ENCODE data around the gene SLC25A25. TPM values are rescaled to one million over a fixed set of nuclear protein-coding genes. Genes with fewer than 3 reads are reported as not detected.

SLC25A25 gene
- total RNA-seq, 1 donor from 2014 or later: 8.5 TPM

GRCh38 chr9:128087262-128087661 is 19.2 kb downstream of the SLC25A25 start:
- no peaks in the 10 kb centered on the region for H3K9me3 Mint-ChIP-seq
- H3K27ac Mint-ChIP-seq: no peak overlapping the region
- Histone ChIP-seq H3K4me1 (peaks cover 4% of the 10 kb centered on the region), H3K79me2 (ENCODE audit: low read depth) (peaks cover 13% of the 10 kb centered on the region), H2AFZ (replicated peaks) (no peak overlapping the region), H3K9ac (no peak overlapping the region), H3K27ac (no peak overlapping the region), H3K36me3 (no peaks in the 10 kb centered on the region), H4K20me1 (ENCODE audit: low read depth) (peaks cover 11% of the 10 kb centered on the region), H3F3A (ENCODE audit: low read depth) (peaks cover 9% of the 10 kb centered on the region), H3K9me3 (ENCODE audit: low read depth) (no peaks in the 10 kb centered on the region), H3K4me2 (no peak overlapping the region), H3K27me3 (no peaks in the 10 kb centered on the region), H3K4me3 (no peak overlapping the region)
- H3K4me1 Mint-ChIP-seq: peaks cover 27% of the 10 kb centered on the region
- H3K36me3 Mint-ChIP-seq: peaks cover 4% of the 10 kb centered on the region
- TF ChIP-seq CTCF (IDR thresholded peaks at IDR 0.05) (no peak), EZH2 (IDR thresholded peaks at IDR 0.05) (no peak), EZH2phosphoT487 (IDR thresholded peaks at IDR 0.05) (no peak)
- DNase-seq (ENCODE audit: low spot score): no peak
- peaks cover 6% of the 10 kb centered on the region for H3K27me3 Mint-ChIP-seq (ENCODE audit: insufficient read depth, low read depth)
- H3K4me3 Mint-ChIP-seq: no peak overlapping the region

- no peak overlapping the region for H3K4me3 Mint-ChIP-seq
- Histone ChIP-seq H3K9ac (no peak overlapping the region), H3K4me1 (no peaks in the 10 kb centered on the region), H3K4me3 (no peak overlapping the region), H3K27ac (no peak overlapping the region), H3F3A (ENCODE audit: low read depth) (peaks cover 4% of the 10 kb centered on the region), H3K9me3 (ENCODE audit: low read depth) (no peaks in the 10 kb centered on the region), H2AFZ (replicated peaks) (no peak overlapping the region), H3K79me2 (ENCODE audit: low read depth) (peaks cover 13% of the 10 kb centered on the region), H3K27me3 (no peaks in the 10 kb centered on the region), H3K4me2 (no peak overlapping the region), H3K36me3 (no peaks in the 10 kb centered on the region), H4K20me1 (ENCODE audit: low read depth) (peaks cover 8% of the 10 kb centered on the region)
- TF ChIP-seq EZH2phosphoT487 (IDR thresholded peaks at IDR 0.05): no peak
- TF ChIP-seq EZH2 (IDR thresholded peaks at IDR 0.05): no peak
- TF ChIP-seq CTCF (IDR thresholded peaks at IDR 0.05): no peak
- H3K9me3 Mint-ChIP-seq: no peaks in the 10 kb centered on the region
- H3K27me3 Mint-ChIP-seq (ENCODE audit: insufficient read depth, low read depth): peaks cover 6% of the 10 kb centered on the region
- DNase-seq (ENCODE audit: low spot score): no peak
- H3K36me3 Mint-ChIP-seq: peaks cover 4% of the 10 kb centered on the region
- H3K27ac Mint-ChIP-seq: no peak overlapping the region
- peaks cover 34% of the 10 kb centered on the region for H3K4me1 Mint-ChIP-seq
Observed at GRCh38 chr9:128088253-128088945, 20.4 kb downstream of the SLC25A25 start.

GRCh38 chr9:128089299-128089698 is 21.3 kb downstream of the SLC25A25 start:
- H3F3A ChIP-seq (ENCODE audit: low read depth): peaks cover 4% of the 10 kb centered on the region
- no peaks in the 10 kb centered on the region for H3K9me3 ChIP-seq (ENCODE audit: low read depth)
- peaks cover 16% of the 10 kb centered on the region for H4K20me1 ChIP-seq (ENCODE audit: low read depth)
- H3K4me3 ChIP-seq: no peak overlapping the region
- H3K27me3 Mint-ChIP-seq (ENCODE audit: insufficient read depth, low read depth): peaks cover 6% of the 10 kb centered on the region
- no peak overlapping the region for H3K4me2 ChIP-seq
- H3K36me3 Mint-ChIP-seq: peaks cover 2% of the 10 kb centered on the region
- H3K79me2 ChIP-seq (ENCODE audit: low read depth): peaks cover 12% of the 10 kb centered on the region
- H2AFZ ChIP-seq (replicated peaks): no peak overlapping the region
- peaks cover 6% of the 10 kb centered on the region for H3K4me1 ChIP-seq
- no peak for DNase-seq (ENCODE audit: low spot score)
- TF ChIP-seq CTCF (IDR thresholded peaks at IDR 0.05): no peak
- TF ChIP-seq EZH2phosphoT487 (IDR thresholded peaks at IDR 0.05): no peak
- TF ChIP-seq EZH2 (IDR thresholded peaks at IDR 0.05): no peak
- no peaks in the 10 kb centered on the region for H3K36me3 ChIP-seq
- no peaks in the 10 kb centered on the region for H3K27me3 ChIP-seq
- H3K4me1 Mint-ChIP-seq: peaks cover 34% of the 10 kb centered on the region
- H3K27ac Mint-ChIP-seq: no peak overlapping the region
- H3K4me3 Mint-ChIP-seq: no peak overlapping the region
- H3K9me3 Mint-ChIP-seq: no peaks in the 10 kb centered on the region
- no peak overlapping the region for H3K27ac ChIP-seq
- no peak overlapping the region for H3K9ac ChIP-seq
